ENCODE results near the gene TFG. TPM values are rescaled to one million over a fixed set of nuclear protein-coding genes. Genes with fewer than 3 reads are reported as not detected.

The TFG gene
- total and polyA plus RNA-seq, 2 of the 4 experiments (the other 2 are of a cell fraction), result 47.7 to 165 TPM

DNA sequence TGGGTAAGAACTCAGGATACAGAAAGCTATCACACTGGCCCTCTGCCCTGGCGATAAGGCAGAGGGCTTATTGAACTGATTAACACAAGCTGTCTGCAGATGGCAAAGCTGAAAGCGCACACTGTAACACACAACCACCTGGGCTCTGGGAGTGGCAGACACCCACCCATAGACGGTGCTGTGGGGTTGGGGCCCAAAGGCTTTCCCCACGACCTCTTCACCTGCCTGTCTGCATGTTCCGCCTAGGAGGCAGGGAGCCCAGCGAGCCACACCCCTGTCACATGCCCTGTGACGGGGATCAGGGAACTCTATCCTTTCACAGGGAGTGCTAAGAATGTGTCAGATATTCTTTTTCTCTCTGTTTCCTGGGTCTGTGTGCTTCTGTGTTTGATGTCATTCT, 12.1 kb upstream of the TFG start:
- Histone ChIP-seq H3K9me1 (ENCODE audit: insufficient read depth, low read length) (no peaks in the 10 kb centered on the region), H3K9me3 (ENCODE audit: control insufficient read depth, insufficient read depth, low read length) (0 out of 2 replicates have a peak, but pooled peaks cover 2% of the 10 kb centered on the region), H2BK20ac (ENCODE audit: low read depth, low read length) (no peak overlapping the region), H3K4me3 (ENCODE audit: insufficient read depth, low read depth, low read length) (no peak overlapping the region), H4K20me1 (ENCODE audit: insufficient read depth, low read length) (no peaks in the 10 kb centered on the region), H4K8ac (ENCODE audit: low read depth in 2 of 2, low read length in 2 of 2) (no peak overlapping the region), H3K27ac (ENCODE audit: insufficient read depth, low read length) (no peak overlapping the region), H3K18ac (ENCODE audit: low read depth, low read length) (no peak overlapping the region), H3K27me3 (ENCODE audit: control insufficient read depth, insufficient read depth, low read length) (peaks cover 31% of the 10 kb centered on the region), H3K9ac (ENCODE audit: low read depth, low read length) (no peak overlapping the region), H2BK5ac (ENCODE audit: low read depth, low read length, poor library complexity, severe bottlenecking) (no peak overlapping the region), H2AFZ (replicated peaks; ENCODE audit: low read length, poor library complexity) (no peak overlapping the region), H2BK15ac (ENCODE audit: low read depth, low read length) (no peak overlapping the region), H2BK120ac (ENCODE audit: low read depth, low read length) (no peak overlapping the region), H4K5ac (ENCODE audit: low read depth, low read length) (no peak overlapping the region), H3K79me1 (ENCODE audit: low read depth in 1 of 2, low read length in 2 of 2) (no peaks in the 10 kb centered on the region), H2AK5ac (ENCODE audit: low read depth, low read length) (no peak overlapping the region), H3K36me3 (ENCODE audit: control insufficient read depth, insufficient read depth, low read length) (no peaks in the 10 kb centered on the region), H3K4ac (ENCODE audit: low read depth, low read length) (no peak overlapping the region), H3K56ac (ENCODE audit: extremely low read depth, insufficient read depth, low read length) (no peak overlapping the region), H3K23ac (ENCODE audit: low read depth, low read length) (no peak overlapping the region), H2AK9ac (replicated peaks; ENCODE audit: low read depth, low read length, poor library complexity) (no peak overlapping the region), H3K4me2 (ENCODE audit: low read depth, low read length) (no peak overlapping the region), H3K14ac (replicated peaks; ENCODE audit: low read depth, low read length) (no peak overlapping the region), H4K91ac (ENCODE audit: insufficient read depth, low read depth, low read length) (no peak overlapping the region), H3K4me1 (ENCODE audit: control insufficient read depth, insufficient read depth, low read length) (no peaks in the 10 kb centered on the region)
- dilution Hi-C loops (cut with HindIII; ENCODE audit: low sequenced_read_pairs, unreplicated experiment), result no loop called here
- TF ChIP-seq CTCF (conservative IDR thresholded peaks at IDR 0.05; ENCODE audit: low read depth, low read length) (no peak), FOS (IDR thresholded peaks at IDR 0.05; ENCODE audit: low read depth, low read length) (no peak), MXI1 (IDR thresholded peaks at IDR 0.05; ENCODE audit: borderline replicate concordance, low read depth, low read length) (no peak), RFX5 (IDR thresholded peaks at IDR 0.05; ENCODE audit: low read depth, low read length) (no peak), RCOR1 (IDR thresholded peaks at IDR 0.05; ENCODE audit: insufficient replicate concordance, low read length) (no peak), MAZ (IDR thresholded peaks at IDR 0.05; ENCODE audit: borderline replicate concordance, low read depth, low read length) (no peak), MAFK (IDR thresholded peaks at IDR 0.05; ENCODE audit: low read depth, low read length) (no peak)
- TF ChIP-seq, protein P1, sequence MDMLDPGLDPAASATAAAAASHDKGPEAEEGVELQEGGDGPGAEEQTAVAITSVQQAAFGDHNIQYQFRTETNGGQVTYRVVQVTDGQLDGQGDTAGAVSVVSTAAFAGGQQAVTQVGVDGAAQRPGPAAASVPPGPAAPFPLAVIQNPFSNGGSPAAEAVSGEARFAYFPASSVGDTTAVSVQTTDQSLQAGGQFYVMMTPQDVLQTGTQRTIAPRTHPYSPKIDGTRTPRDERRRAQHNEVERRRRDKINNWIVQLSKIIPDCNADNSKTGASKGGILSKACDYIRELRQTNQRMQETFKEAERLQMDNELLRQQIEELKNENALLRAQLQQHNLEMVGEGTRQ (IDR thresholded peaks at IDR 0.05; ENCODE audit: low read depth, low read length), result no peak
- intact Hi-C loops (cut with micrococcal nuclease), result no loop called here
- DNase-seq, result no peak
- WGBS, 2 experiments (ENCODE audit: extremely low coverage in 2 of 2, insufficient read length in 1 of 2), result no CpG with 5 or more reads among the region's 7 CpGs
- no TSS peak for BruUV-seq (replicated peaks)
- ATAC-seq (ENCODE audit: low read depth), result no peak
- ChIA-PET POLR2A (ENCODE audit: unreplicated experiment) (no interaction called here), CTCF (no interaction called here)
- in situ Hi-C loops (cut with MboI; ENCODE audit: low sequenced_read_pairs), result no loop called here

Measured in IMR-90 (cell line).